Myocyte (in vitro differentiated cells): Measurements from ENCODE around the gene ASB7. TPM values are rescaled to one million over a fixed set of nuclear protein-coding genes. Genes with fewer than 3 reads are reported as not detected.

Experiments used
- DNase-seq: peaks from one replicate; pipeline ENCODE4 v3.0.0-alpha.2; 2012; ENCODE audit warnings: low read depth
- total RNA-seq: library from RNA; depleted of rRNA; stranded (reverse); fragments of >200 nt; gene quantifications from 2 replicates; pipeline ENCODE4 v1.2.3, GENCODE V29; 2014

ASB7 gene
- total RNA-seq, 1 donor from 2014 or later: 9.2 TPM

DNA sequence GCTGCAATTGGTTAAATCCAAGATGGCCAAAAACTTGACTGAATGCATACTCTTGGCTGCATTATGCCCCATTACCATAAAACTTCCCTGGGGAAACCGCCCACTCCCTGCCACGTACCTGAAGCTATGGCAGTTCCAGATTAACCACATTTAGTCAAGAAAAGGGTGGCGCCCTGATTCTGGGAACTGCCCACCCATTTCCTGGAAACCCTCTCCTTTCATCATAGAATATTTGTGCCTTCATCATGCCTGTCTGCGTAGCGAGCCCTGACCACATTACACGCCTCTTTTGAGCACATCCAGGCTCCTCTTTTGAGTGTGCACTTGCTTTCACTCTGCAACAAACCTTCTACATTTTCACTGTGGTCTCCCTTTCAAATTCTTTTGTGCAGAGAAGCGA, 5.6 kb upstream of the ASB7 start:
- no peak for DNase-seq

DNA sequence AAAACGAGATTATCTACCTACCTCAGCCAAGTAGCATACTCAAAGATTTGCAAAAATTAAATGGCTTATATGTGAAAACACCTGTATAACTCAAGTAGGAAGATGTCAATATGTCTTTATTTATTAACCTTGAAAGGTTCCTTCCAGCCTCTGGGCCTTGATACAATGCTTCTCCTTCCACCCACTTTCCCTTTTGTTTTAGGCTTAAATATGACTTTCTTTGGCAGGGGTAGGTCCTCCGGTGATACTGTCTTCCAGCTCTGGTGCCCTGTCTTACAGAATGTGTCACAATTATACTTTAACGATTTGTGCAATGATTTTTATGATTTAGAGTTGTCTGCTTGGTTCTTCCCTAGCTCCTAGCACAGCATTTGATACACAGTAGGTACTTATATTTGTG, 4.5 kb upstream of the ASB7 start:
- DNase-seq: no peak

DNA sequence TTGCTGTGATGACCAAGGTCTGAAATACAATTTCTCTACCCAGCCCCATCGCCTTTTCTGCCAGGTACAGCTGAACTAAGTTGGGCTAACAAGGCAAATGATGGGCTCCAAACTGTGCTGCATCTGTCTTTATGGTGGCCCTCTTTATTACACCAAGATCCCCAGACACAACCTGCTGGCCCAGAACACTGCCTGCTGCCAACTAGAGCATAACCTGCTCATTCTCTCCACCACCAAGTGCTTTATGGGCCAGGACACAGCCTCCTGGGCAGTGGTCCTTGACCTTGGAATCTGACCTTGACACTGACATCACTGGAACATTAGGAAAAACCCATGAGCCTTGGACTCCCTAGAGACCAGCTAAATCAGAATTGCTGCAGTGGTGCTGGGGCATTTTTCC, 3.7 kb upstream of the ASB7 start:
- no peak for DNase-seq

DNA sequence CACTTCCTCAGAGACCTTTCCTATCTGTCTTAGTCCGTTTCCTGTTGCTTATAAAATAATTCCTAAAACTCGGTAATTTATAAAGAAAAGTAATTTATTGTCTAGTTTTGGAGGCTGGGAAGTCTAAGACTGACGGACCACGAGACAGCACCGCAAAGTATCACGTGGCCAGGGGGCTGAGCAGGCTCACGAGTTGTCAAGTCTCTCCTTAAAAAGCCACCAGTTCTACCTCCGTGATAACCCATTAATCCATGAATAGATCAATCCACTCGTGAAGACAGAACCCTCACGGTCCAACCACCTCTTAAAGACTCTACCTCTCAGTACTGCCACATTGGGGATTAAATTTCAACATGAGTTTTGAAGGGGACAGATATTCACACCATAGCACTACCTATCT, 1.2 kb upstream of the ASB7 start:
- no peak for DNase-seq

DNA sequence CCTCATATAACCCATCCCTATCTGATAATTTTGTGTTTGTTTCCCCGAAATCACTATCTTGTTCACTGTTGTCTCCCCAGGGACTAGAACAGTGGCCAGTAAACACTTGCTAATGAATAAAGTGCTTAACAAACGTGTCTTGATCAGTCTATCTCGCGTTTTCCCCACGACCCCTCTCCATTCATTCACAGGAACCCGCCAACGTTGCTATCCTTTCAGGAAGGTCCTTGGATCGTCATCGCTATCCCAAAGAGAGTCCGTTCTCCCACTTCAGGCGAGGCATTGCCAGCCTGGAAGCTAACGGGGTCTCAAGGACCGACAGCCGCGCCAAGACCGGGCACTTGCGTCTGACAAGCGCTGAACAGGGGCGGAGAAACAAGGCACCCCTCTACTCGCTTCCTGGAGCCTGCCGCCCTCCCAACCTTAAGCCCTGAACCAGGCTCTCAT, 749 bp upstream of the ASB7 start:
- no peak for DNase-seq

DNA sequence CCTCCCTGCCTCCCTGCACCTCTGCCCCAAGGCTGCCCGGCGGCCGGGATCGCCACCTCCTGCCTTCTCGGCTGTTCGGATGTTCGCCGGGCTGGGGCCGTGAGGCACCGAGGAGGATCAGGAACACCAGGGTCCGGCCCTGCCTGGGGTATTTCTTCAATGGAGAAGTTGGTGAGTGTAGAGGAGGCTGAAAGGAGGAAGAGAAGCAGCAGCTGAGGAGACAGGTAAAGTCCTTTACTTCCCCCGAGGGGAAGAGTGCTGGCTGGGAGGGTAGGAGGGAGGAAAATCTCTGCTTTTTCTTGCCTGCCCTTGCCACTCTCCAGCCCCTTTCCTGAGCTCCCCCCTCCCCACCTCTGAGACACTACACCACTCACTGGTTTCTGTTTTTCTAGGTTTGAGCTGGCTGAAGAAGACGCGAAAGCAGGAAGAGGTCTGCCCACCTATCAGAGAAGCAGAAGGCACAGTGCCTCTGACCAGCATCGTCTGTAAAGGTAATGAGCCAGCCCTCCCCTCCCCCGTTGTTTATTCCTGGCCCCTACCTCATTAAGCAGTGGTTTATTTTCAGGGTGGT, 519 bp downstream of the ASB7 start:
- DNase-seq: no peak

GRCh38 chr15:100612539-100612938, 10.2 kb downstream of the ASB7 start:
- DNase-seq: no peak

DNA sequence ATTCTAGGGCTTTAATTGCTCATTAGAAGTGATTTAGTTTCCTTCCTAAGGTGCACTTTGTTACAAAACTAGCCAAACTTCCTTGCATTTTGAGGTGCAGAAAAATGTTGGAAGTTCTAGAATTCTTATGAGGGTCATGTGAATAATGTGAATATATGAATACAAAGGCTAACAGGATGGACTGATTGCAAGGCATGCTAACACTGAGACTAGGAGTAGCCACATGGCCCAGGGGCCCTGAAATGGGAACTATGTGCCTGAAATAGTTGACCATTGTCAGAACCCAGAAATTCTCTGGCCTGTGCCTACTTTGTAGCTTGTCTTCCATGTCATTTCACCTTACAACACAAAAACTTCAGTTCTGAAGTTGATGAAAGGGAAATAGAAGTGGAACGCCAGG, 10.8 kb downstream of the ASB7 start:
- DNase-seq: no peak

GRCh38 chr15:100614336-100614735, 11.9 kb downstream of the ASB7 start:
- DNase-seq: no peak

- no peak for DNase-seq
Observed at GRCh38 chr15:100614918-100615317, 12.5 kb downstream of the ASB7 start.

GRCh38 chr15:100615801-100616200, 13.4 kb downstream of the ASB7 start:
- DNase-seq: no peak

DNA sequence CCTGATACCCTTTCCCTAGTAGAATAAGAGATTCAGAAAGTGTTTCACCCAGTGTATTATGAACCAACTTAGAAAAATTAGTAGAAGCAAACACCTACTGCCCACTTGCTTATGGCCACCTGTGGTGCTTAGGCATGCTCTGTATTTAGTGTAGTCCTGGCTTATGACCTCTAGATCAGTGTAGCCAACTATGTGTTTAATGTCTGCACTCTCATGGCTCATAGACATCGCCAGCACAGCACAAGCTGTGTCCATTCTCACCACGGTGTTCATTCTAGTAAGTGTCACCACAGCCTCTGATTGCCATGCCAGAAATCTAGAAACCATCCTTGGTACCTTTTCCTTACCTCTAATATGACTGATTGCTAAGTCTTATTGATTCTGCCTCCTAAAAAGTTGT, 14.3 kb downstream of the ASB7 start:
- no peak for DNase-seq

DNA sequence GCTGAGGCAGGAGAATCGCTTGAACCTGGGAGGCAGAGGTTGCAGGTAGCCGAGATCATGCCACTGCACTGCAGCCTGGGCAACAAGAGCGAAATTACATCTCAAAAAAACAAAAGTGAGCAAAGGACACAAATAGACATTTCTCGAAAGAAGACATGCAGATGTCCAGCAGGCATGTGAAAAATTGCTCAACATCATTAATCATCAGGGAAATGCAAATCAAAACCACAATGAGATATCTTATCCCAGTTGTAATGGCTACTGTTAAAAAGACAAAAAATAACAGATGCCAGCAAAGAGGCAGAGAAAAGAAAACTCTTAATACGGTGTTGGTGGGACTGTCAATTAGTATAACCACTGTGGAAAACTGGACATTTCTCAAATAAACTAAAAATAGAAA, 20.9 kb downstream of the ASB7 start:
- DNase-seq: peak; percentile 60

GRCh38 chr15:100627789-100628395, 25.5 kb downstream of the ASB7 start:
- peak; percentile 69 for DNase-seq

DNA sequence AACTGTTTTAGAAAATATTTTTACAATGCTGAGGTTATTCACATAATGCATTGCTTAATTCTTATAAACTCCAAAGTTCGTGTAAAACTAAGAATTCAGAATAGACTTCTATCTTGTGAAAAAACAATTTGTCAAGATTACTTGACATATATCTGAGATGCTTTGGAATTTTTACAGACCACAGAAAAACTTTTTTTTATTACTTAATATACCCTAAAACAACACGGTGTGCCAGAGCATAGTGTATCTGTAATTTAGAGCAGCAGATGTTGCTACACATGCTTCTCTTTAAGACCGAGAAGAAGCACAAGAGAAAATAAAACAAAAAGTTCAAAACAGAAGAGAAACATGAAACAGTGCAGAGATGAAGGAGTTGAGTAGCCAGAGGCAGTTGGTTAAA, 26.4 kb downstream of the ASB7 start:
- no peak for DNase-seq

- no peak for DNase-seq
Observed at GRCh38 chr15:100631831-100632230, 29.4 kb downstream of the ASB7 start.

DNA sequence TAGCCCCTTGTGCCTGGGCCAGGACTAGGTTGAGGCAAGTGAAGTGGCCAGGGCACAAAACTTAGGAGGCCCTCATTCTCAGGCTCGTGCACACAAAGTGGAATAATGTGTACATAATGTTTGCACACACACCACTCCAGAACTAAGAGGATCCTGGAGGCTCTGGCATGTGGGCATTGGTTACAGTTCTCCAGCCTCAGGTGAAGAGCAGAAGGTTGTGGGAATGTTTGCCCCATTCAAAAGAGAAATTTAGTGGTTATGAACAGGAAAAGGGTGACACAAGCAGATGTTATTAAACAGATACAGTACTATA, 31.3 kb downstream of the ASB7 start:
- DNase-seq: no peak

DNA sequence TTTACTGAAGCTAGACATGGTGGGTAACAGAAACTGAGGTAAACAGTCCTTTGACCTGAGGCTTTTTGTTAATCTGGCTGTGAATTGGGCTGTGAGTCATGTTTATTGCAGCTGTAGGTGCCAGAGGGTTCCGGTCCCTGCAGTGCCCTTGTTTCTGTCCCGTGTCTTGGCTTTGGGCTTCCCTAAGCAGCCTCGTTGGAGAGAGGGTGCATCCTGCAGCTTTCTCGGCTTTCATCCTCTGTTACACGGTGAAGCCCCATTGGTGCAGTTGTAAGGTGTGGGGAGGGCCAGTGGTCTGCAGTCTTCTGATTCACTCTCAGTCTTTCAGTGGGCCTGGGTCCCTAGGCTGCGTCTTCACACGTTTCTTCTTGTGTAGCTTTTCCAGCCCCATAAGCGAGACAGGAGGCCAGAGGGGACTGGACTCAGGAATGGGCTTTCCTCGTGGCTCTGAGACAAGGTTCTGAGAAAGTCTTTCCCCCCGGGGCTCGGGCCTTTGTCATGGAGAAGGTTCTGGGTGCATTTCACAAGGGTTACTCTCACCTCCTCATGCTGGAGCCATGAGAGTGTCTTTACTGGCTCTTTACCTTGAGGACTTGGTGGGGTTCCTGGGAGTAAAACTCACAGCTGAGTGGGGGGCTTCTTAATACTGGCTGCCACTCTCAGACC, 33.1 kb downstream of the ASB7 start:
- no peak for DNase-seq

- DNase-seq: no peak
Observed at GRCh38 chr15:100638177-100638730, 35.9 kb downstream of the ASB7 start.

- no peak for DNase-seq
Observed at GRCh38 chr15:100642213-100642949, 40.0 kb downstream of the ASB7 start.

GRCh38 chr15:100642950-100643338, 40.6 kb downstream of the ASB7 start:
- peak; percentile 3 for DNase-seq

DNA sequence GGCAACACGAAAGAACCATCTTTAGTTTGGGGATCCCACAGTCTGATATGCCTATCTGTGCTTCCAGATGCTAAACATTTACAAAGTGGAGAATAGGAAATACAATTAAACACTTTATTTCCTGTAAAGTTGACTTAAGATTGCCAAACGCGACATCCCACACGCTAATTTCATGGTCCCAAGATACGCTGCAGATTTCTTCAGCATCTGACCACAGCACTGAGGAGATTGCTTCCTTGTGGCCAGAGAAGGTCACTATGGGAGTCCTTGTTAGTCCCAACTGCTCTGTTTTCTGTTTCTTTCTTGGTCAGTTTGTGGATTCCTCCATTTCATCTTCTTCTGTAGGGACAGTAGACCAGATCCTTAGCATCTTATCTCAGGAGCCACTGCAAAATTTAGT, 43.3 kb downstream of the ASB7 start:
- no peak for DNase-seq
